ENCODE data around the gene TFAP2B. TPM values are rescaled to one million over a fixed set of nuclear protein-coding genes. Genes with fewer than 3 reads are reported as not detected.

Gene TFAP2B
- total RNA-seq, 2 donors from 2014 or later = not detected

DNA sequence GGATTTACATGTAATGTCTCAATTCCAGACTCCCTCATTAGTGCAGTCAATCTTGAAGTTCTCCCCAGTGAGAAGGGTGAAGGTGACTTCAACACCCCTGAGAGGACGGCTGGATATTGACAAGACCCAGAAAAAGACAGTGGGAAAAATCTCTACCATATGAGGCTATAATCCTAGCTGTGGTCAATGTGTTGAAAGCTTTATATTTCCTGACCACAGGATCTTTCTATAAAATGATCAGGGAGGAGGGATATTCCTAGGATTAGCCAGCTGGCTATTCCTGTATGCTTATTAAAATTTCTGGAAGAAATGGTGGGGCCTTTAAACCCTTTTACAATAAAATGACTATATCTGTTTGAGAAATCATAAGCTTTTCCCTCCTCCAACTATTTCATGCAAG, 43.0 kb downstream of the TFAP2B start:
- no peak for ATAC-seq
- Mint-ChIP-seq H3K36me3 (no peaks in the 10 kb centered on the region), H3K27ac (no peak overlapping the region), H3K9me3 (peaks cover 0 to 7% of the 10 kb centered on the region in 2 donors)
- no peak for DNase-seq (ENCODE audit: low spot score in 2 of 2)

DNA sequence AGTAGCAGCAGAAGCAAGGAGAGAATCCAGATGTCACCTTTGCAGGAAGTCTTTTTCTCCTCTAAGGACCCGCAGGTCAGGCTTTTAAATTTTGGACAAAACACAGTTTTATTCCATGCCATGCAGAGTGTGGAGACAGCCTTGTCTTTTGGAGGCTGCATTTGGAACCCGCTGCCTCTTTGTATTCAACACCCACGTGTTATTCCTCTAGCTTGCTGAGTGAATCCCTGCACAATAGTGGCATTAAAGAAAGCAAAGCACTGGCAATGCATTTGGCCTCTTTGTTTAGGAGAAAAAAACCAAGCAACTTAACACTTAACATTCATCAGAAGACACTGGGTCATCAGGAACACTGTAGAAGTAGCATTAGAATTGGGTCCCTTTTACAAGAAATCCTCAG, 43.5 kb downstream of the TFAP2B start:
- Mint-ChIP-seq H3K36me3 (no peaks in the 10 kb centered on the region), H3K9me3 (peaks cover 0 to 5% of the 10 kb centered on the region in 2 donors), H3K27ac (no peak overlapping the region)
- ATAC-seq = no peak
- no peak for DNase-seq (ENCODE audit: low spot score in 2 of 2)

DNA sequence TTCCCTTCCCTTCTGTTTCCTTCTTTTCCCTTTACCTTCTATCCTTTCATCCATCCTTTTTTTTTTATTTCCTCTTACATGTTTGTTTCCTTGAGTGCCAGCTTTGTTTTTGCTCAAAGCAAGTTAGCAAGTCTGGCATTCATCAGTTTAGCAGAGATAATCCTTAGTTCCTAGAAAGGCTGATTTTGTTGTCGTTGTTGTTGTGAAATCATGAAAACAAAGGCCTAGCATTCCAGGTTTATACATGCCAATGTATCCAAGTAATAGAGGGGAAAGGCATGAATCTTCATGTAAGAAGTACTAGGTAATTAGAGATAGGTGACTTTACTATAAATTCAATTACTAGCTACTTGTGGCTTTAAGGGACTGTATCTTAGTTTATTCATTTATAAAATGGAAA, 45.9 kb downstream of the TFAP2B start:
- DNase-seq (ENCODE audit: low spot score in 2 of 2) (no peak), ATAC-seq (no peak)
- no peak overlapping the region for H3K27ac Mint-ChIP-seq
- no peaks in the 10 kb centered on the region for H3K36me3 Mint-ChIP-seq
- peaks cover 0 to 5% of the 10 kb centered on the region in 2 donors for H3K9me3 Mint-ChIP-seq

DNA sequence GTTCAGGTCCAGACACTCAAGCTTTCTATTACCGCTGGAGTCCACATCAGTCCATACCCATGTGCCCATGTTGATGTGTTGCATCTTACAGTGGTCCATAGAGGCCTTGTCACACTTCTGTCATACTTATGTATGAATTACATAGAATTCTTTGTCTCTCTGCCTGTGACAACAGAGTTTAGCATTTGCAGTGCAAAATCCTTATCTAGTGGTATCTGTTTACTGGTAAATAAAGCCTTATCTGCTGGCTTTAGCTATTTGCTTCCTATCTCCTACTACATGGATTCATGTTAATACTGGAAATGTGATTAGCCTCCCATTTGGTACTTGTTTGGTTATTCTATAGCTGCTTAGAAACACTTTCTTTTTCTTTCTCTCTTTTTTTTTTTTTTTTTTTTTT, 49.8 kb downstream of the TFAP2B start:
- ATAC-seq = no peak

DNA sequence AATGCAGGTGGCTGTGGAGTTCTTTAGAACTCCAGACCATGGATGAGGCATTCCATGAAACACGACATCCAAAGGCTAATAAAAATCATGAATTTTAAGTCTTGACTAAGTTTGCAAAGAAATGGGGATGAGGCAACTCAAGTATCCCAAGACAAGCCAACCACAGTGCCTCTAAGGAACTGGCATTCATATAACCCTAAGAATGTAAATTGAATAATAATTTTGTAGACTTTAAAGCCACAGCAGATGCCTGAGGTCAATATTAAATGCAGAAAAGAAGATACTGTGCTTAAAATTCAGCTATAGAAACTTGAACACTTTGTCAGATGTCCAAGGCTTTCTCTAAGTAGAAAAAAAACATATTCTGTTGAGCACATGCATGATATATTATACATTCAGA, 54.5 kb downstream of the TFAP2B start:
- peaks cover 3 to 5% of the 10 kb centered on the region in 2 donors for H3K9me3 Mint-ChIP-seq
- no peak overlapping the region for H3K27ac Mint-ChIP-seq

More for the DNA sequence above, 49.8 kb downstream of the TFAP2B start:
- Mint-ChIP-seq H3K36me3 (no peaks in the 10 kb centered on the region), H3K27ac (no peak overlapping the region), H3K9me3 (peaks cover 2 to 3% of the 10 kb centered on the region in 2 donors)
- no peak for DNase-seq (ENCODE audit: low spot score in 2 of 2)

DNA sequence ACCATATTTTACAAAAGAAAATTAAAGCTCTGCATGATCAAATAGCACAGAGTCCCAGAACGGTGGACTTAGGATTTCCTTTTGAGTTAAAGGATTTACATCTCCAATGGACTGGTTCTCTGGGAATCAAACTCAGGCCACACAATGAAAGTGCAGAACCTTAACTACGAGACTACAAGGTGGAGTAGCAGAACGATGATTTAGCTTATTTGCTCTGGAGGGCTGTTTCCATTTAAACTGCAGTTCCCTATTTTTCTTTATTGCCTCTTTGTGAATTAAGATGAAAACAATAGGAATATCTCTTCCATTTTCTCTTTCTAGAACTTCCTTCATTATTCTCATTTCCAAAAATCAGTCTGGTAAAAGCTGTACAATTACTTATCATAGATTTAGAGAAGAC, 65.7 kb downstream of the TFAP2B start:
- peaks cover 7 to 10% of the 10 kb centered on the region in 2 donors for H3K9me3 Mint-ChIP-seq
- H3K27ac Mint-ChIP-seq = no peak overlapping the region
- no peaks in the 10 kb centered on the region for H3K36me3 Mint-ChIP-seq
- no peak for DNase-seq (ENCODE audit: low spot score in 2 of 2)
- no peak for ATAC-seq

More for the DNA sequence above, 54.5 kb downstream of the TFAP2B start:
- no peaks in the 10 kb centered on the region for H3K36me3 Mint-ChIP-seq
- DNase-seq (ENCODE audit: low spot score in 2 of 2) = no peak
- no peak for ATAC-seq

DNA sequence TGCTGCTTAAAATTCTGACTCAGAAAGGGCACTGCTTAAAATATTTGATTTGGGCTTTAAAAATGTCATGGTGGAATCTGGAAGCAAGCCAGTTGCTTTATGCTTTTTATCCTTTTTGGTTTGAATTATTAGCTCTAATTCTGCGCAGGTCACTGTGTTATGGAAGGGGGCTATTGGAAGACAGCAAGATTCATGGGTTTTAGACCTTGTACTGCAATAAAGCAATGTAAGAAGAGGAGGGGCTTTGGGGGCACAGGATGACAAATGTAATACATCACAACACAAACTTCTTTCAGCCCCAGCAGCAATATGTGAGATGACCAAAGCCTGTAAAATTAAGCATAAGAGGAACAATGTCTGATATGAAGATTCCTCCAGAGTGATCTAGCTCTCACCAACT, 68.4 kb downstream of the TFAP2B start:
- H3K36me3 Mint-ChIP-seq = no peaks in the 10 kb centered on the region
- no peak for ATAC-seq
- peaks cover 7 to 8% of the 10 kb centered on the region in 2 donors for H3K9me3 Mint-ChIP-seq

DNA sequence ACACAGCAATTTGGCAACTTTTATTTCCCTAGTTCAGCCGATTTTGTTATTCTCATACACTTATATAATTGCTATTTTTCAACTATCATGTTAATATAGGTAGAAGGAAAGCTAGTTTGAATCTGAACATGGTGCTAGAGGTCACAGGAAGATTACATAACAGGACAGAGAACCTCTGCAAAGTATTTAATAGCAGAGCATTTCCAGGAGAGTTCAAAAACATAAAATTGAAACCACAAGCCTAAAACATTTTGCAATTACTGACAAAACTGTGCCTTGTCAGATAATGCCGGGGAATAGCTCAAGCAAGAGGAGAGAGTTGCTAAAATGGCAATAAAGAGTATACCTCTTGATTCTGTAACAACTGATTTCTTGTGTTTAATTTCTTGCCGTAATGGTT, 70.8 kb downstream of the TFAP2B start:
- Mint-ChIP-seq H3K9me3 (peaks cover 4% of the 10 kb centered on the region in 2 donors), H3K27ac (no peak overlapping the region), H3K36me3 (no peaks in the 10 kb centered on the region)
- no peak for ATAC-seq
- DNase-seq (ENCODE audit: low spot score in 2 of 2) = no peak

More for the DNA sequence above, 68.4 kb downstream of the TFAP2B start:
- no peak overlapping the region for H3K27ac Mint-ChIP-seq
- DNase-seq (ENCODE audit: low spot score in 2 of 2) = no peak

DNA sequence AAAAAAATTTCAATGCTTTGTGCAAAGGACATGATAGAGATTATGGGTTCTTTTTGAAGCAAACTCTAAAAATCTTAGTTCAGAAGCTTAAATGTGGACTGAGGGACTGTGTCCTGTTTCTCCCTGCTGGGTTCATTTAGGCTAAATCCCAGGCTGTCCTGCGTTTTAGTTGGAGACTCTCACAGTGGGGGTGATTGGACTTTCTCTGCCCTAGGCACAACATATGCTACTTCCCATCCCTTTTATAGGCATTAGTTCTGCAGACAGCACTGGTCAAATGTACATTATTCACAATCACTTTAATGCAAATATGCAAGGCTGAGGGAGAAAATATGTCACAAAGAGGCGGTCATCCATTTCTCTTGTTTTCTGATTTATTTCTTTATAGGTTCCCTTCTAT, 71.3 kb downstream of the TFAP2B start:
- ATAC-seq = no peak

DNA sequence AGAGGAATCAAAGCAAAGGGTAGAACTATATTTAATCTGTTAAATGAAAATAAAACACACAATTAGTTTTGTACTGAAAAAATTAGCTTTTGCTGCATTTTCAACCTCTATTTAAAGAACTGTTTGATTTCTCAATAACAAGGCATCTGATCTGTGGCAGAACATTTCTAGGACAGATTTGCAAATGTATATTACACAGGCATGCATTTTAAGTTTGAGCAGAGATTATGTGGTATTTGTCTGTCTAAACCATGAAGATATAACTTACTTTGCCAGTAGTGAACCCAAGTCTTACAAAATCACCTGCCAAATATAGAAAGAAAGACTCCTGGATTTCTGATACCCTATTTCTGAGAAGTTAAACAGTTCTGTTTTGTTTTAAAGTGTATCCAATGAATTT, 71.9 kb downstream of the TFAP2B start:
- no peak for DNase-seq (ENCODE audit: low spot score in 2 of 2)
- peaks cover 4 to 8% of the 10 kb centered on the region in 2 donors for H3K9me3 Mint-ChIP-seq
- H3K27ac Mint-ChIP-seq = no peak overlapping the region
- ATAC-seq = no peak
- no peaks in the 10 kb centered on the region for H3K36me3 Mint-ChIP-seq

More for the DNA sequence above, 71.3 kb downstream of the TFAP2B start:
- peaks cover 4 to 5% of the 10 kb centered on the region in 2 donors for H3K9me3 Mint-ChIP-seq
- no peaks in the 10 kb centered on the region for H3K36me3 Mint-ChIP-seq
- no peak for DNase-seq (ENCODE audit: low spot score in 2 of 2)
- no peak overlapping the region for H3K27ac Mint-ChIP-seq

DNA sequence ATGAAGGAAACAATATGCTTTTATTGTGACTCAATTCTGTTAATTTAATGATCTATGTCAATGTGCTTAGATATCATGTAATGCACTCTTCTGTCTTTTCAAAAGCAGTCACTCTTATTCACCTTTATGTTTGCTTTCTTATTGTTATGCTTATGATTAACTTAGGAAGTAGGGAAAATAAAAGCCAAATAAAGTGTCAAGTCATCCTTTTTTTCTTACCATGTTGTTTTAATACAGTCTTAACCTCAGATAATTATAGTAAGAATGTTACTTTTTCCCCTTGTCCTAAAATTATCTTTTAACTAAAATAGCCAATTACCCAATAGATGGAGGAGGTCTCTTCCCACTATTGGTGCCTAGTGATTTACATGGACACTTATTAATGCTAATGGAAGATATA, 72.6 kb downstream of the TFAP2B start:
- H3K9me3 Mint-ChIP-seq = peaks cover 0 to 4% of the 10 kb centered on the region in 2 donors
- no peaks in the 10 kb centered on the region for H3K36me3 Mint-ChIP-seq
- H3K27ac Mint-ChIP-seq = no peak overlapping the region
- DNase-seq (ENCODE audit: low spot score in 2 of 2) (no peak), ATAC-seq (no peak)

Other genes with a start within 250 kb of the TFAP2B start
- gene TFAP2D, start 105.3 kb upstream of the TFAP2B start, total RNA-seq = not detected

All from activated naive CD4-positive, alpha-beta T cell treated with anti-CD3 and anti-CD28 coated beads, Interleukin-2, amount 50 U/mL, for 72 hours (primary cell).